ENCODE results near the gene UNG.

- no peak for TF ChIP-seq CTCF (IDR thresholded peaks at IDR 0.05)
- no peak for TF ChIP-seq REST (IDR thresholded peaks at IDR 0.05; ENCODE audit: insufficient read depth in 1 of 2, low read depth in 2 of 2, low read length in 1 of 2)
- no peak for TF ChIP-seq POLR2AphosphoS5 (IDR thresholded peaks at IDR 0.05; ENCODE audit: low read depth, low read length)
- TF ChIP-seq SIN3A (IDR thresholded peaks at IDR 0.05; ENCODE audit: borderline replicate concordance, insufficient read depth, low read depth, low read length), result no peak
These were observed 34.0 kb downstream of the UNG start for GRCh38 chr12:109131154-109132050.
